IMR-90 (cell line): Measurements from ENCODE around the gene HDAC10. TPM values are rescaled to one million over a fixed set of nuclear protein-coding genes. Genes with fewer than 3 reads are reported as not detected.

Source experiments
- ATAC-seq: fragments of 200-7000 bp; cut with Tn5 transposase; 2 replicates; pipeline ENCODE4 v1.9.1; 2020; ENCODE audit warnings: low read depth, mild to moderate bottlenecking, moderate library complexity
- BruUV-seq: library from RNA; stranded (reverse); fragments of 400-500 nt; replicated peaks from 2 replicates; lab custom pipeline; 2021; lab: Mats Ljungman, UMichigan
- CTCF ChIA-PET: fragments of 300-600 bp; formaldehyde crosslinking; extraction: SDS; loops from one replicate; lab custom pipeline; 2021; ENCODE audit warnings: antibody characterized with exemption; lab: Yijun Ruan, JAX
- POLR2A ChIA-PET: fragments of 300-600 bp; sonication (Branson Sonifier 250); formaldehyde crosslinking; loops from one replicate; lab custom pipeline; 2022; ENCODE audit warnings: antibody characterized with exemption; ENCODE audit not compliant: unreplicated experiment; lab: Charles Lee
- DNase-seq: peaks from one replicate; pipeline ENCODE4 v3.0.0; 2013
- H2AFZ ChIP-seq: replicated peaks from 2 replicates; pipeline ENCODE3; 2013; ENCODE audit warnings: low read length, mild to moderate bottlenecking; ENCODE audit not compliant: poor library complexity
- H2AK5ac ChIP-seq: 2 replicates; pipeline ENCODE4 v1.6.1; 2013; ENCODE audit warnings: low read depth, low read length, inconsistent platforms
- H2AK9ac ChIP-seq: replicated peaks from 2 replicates; pipeline ENCODE3; 2013; ENCODE audit warnings: mild to moderate bottlenecking, low read depth, low read length, moderate library complexity; ENCODE audit not compliant: poor library complexity
- H2BK120ac ChIP-seq: 2 replicates; pipeline ENCODE4 v1.6.1; 2013; ENCODE audit warnings: low read depth, low read length, inconsistent platforms
- H2BK15ac ChIP-seq: 3 replicates; pipeline ENCODE4 v1.6.1; 2013; ENCODE audit warnings: low read depth, low read length, inconsistent platforms
- H2BK20ac ChIP-seq: 2 replicates; pipeline ENCODE4 v1.6.1; 2013; ENCODE audit warnings: low read depth, mild to moderate bottlenecking, inconsistent platforms, low read length, moderate library complexity
- H2BK5ac ChIP-seq: 2 replicates; pipeline ENCODE4 v1.6.1; 2013; ENCODE audit warnings: mild to moderate bottlenecking, low read depth, low read length, inconsistent platforms; ENCODE audit not compliant: poor library complexity, severe bottlenecking
- H3K14ac ChIP-seq: replicated peaks from 2 replicates; pipeline ENCODE4 v1.6.1; 2013; ENCODE audit warnings: low read depth, low read length, inconsistent platforms
- H3K18ac ChIP-seq: 2 replicates; pipeline ENCODE4 v1.6.1; 2013; ENCODE audit warnings: low read depth, low read length, control low read depth
- H3K23ac ChIP-seq: 2 replicates; pipeline ENCODE4 v1.6.1; 2013; ENCODE audit warnings: low read depth, low read length, inconsistent platforms
- H3K27ac ChIP-seq: 2 replicates; pipeline ENCODE4 v1.5.1; 2013; ENCODE audit warnings: mild to moderate bottlenecking, control low read depth, low read length; ENCODE audit not compliant: insufficient read depth
- H3K27me3 ChIP-seq: 2 replicates; pipeline ENCODE4 v1.6.1; 2013; ENCODE audit warnings: low read length; ENCODE audit not compliant: control insufficient read depth, insufficient read depth
- H3K36me3 ChIP-seq: 2 replicates; pipeline ENCODE4 v1.6.1; 2013; ENCODE audit warnings: low read length, mixed read lengths; ENCODE audit not compliant: control insufficient read depth, insufficient read depth
- H3K4ac ChIP-seq: 2 replicates; pipeline ENCODE4 v1.6.1; 2013; ENCODE audit warnings: low read depth, low read length, inconsistent platforms
- H3K4me1 ChIP-seq: 2 replicates; pipeline ENCODE4 v1.6.1; 2013; ENCODE audit warnings: low read length, mixed read lengths; ENCODE audit not compliant: control insufficient read depth, insufficient read depth
- H3K4me2 ChIP-seq: 2 replicates; pipeline ENCODE4 v1.6.1; 2013; ENCODE audit warnings: low read depth, mild to moderate bottlenecking, control low read depth, low read length, moderate library complexity
- H3K4me3 ChIP-seq: 2 replicates; pipeline ENCODE4 v1.5.1; 2013; ENCODE audit warnings: low read depth, mild to moderate bottlenecking, control low read depth, low read length, moderate library complexity; ENCODE audit not compliant: insufficient read depth
- H3K56ac ChIP-seq: 2 replicates; pipeline ENCODE4 v1.6.1; 2013; ENCODE audit warnings: low read length, inconsistent platforms; ENCODE audit not compliant: insufficient read depth; ENCODE audit errors: extremely low read depth
- H3K79me1 ChIP-seq, 2 experiments: 2 replicates each; pipeline ENCODE4 v1.6.1; 2013; ENCODE audit warnings: low read length in 2 of 2, inconsistent platforms in 1 of 2, low read depth in 1 of 2
- H3K9ac ChIP-seq: 2 replicates; pipeline ENCODE4 v1.6.1; 2013; ENCODE audit warnings: low read depth, low read length, control low read depth
- H3K9me1 ChIP-seq: 2 replicates; pipeline ENCODE4 v1.6.1; 2013; ENCODE audit warnings: low read length, inconsistent platforms; ENCODE audit not compliant: insufficient read depth
- H3K9me3 ChIP-seq: 2 replicates; pipeline ENCODE4 v1.6.1; 2013; ENCODE audit warnings: low read length; ENCODE audit not compliant: control insufficient read depth, insufficient read depth
- H4K20me1 ChIP-seq: 2 replicates; pipeline ENCODE4 v1.6.1; 2013; ENCODE audit warnings: low read length, inconsistent platforms; ENCODE audit not compliant: insufficient read depth
- H4K5ac ChIP-seq: 2 replicates; pipeline ENCODE4 v1.6.1; 2013; ENCODE audit warnings: mild to moderate bottlenecking, low read depth, low read length, control low read depth
- H4K8ac ChIP-seq, 2 experiments: 2 replicates each; pipeline ENCODE4 v1.6.1; 2013; ENCODE audit warnings: low read depth in 2 of 2, low read length in 2 of 2, control low read depth in 1 of 2, inconsistent platforms in 1 of 2
- H4K91ac ChIP-seq: 2 replicates; pipeline ENCODE4 v1.6.1; 2013; ENCODE audit warnings: low read depth, low read length, inconsistent platforms; ENCODE audit not compliant: insufficient read depth
- BHLHE40 ChIP-seq: fragments of 150-350 bp; IDR thresholded peaks from 2 replicates; pipeline ENCODE4 v1.6.1; 2016; ENCODE audit warnings: mild to moderate bottlenecking, low read depth, low read length
- CEBPB ChIP-seq: IDR thresholded peaks from 2 replicates; pipeline ENCODE4 v1.6.1; 2012; ENCODE audit warnings: low read depth, low read length, improper control_type of control experiment
- FOS ChIP-seq: fragments of 150-350 bp; IDR thresholded peaks from 2 replicates; pipeline ENCODE4 v1.6.1; 2016; ENCODE audit warnings: low read depth, low read length
- MAZ ChIP-seq: IDR thresholded peaks from 2 replicates; pipeline ENCODE4 v1.6.1; 2012; ENCODE audit warnings: low read depth, mild to moderate bottlenecking, low read length, improper control_type of control experiment, moderate library complexity, borderline replicate concordance
- POLR2A ChIP-seq: IDR thresholded peaks from 2 replicates; pipeline ENCODE4 v1.6.1; 2012; ENCODE audit warnings: mild to moderate bottlenecking, low read depth, low read length
- RAD21 ChIP-seq: IDR thresholded peaks from 2 replicates; pipeline ENCODE4 v1.6.1; 2012; ENCODE audit warnings: low read length, improper control_type of control experiment
- RCOR1 ChIP-seq: IDR thresholded peaks from 2 replicates; pipeline ENCODE4 v1.6.1; 2012; ENCODE audit warnings: mild to moderate bottlenecking, low read length, improper control_type of control experiment; ENCODE audit not compliant: insufficient replicate concordance
- WGBS, 2 experiments: methylation state at CpG; one replicate each; pipeline versions ENCODE4 v1.1.5 to v1.1.7; 2013; ENCODE audit warnings: missing lambda C conversion rate in 2 of 2; ENCODE audit not compliant: insufficient read length in 1 of 2; ENCODE audit errors: extremely low coverage in 2 of 2; 5-methylcytosine and 5-hydroxymethylcytosine counted together
- dilution Hi-C: fragments of 300-500 bp; cut with HindIII; formaldehyde crosslinking; loops from one replicate; pipeline ENCODE4 v1.14.3; 2018; ENCODE audit warnings: low sequenced_read_pairs; ENCODE audit not compliant: unreplicated experiment
- in situ Hi-C: fragments of 300-500 bp; cut with MboI; formaldehyde crosslinking; loops from 3 replicates; pipeline ENCODE4 v1.14.3; 2019; ENCODE audit warnings: low sequenced_read_pairs, inconsistent platforms, mixed read lengths
- intact Hi-C: fragments of 100-400 bp; cut with micrococcal nuclease; formaldehyde crosslinking; loops from 2 replicates; pipeline ENCODE4 v1.10.0; 2022
- polyA plus RNA-seq, 3 experiments: library from polyadenylated mRNA; depleted of rRNA; stranded (reverse); fragments of >200 nt; gene quantifications; 2 replicates each; pipeline ENCODE4 v1.2.3, GENCODE V29; 2012; ENCODE audit warnings: low replicate concordance in 1 of 3
- total RNA-seq: library from RNA; depleted of rRNA; stranded (reverse); fragments of >200 nt; gene quantifications from 2 replicates; pipeline ENCODE4 v1.2.3, GENCODE V29; 2012

Gene HDAC10
- total and polyA plus RNA-seq, 2 of the 4 experiments (the other 2 are of a cell fraction): 3.9 to 35.7 TPM

DNA sequence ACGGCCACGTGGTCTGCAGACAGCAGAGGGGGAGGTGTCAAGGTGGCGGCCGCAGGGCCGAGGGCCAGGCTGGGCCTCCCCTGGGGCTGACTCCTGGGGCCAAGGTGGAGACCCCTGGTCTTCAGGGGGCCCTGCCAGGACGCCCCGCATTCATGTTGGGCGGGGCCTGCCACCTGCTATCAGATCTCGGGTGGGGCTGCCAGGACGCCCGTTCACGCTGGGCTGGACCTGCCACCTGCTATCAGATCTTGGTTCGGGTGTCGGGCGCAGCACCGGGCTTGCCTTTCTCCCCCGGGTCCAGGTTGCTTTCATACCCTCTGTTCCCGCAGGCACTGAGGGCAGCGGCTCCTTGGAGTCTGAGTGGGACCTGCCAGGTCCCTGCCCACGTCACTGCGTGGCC, 35.2 kb upstream of the HDAC10 start:
- no peak overlapping the region for H3K4me3 ChIP-seq
- H3K27me3 ChIP-seq: no peaks in the 10 kb centered on the region
- no peak overlapping the region for H2BK5ac ChIP-seq
- H3K79me1 ChIP-seq: peaks cover 13 to 54% of the 10 kb centered on the region in 2 experiments; a peak in 3 of 4 replicates
- ATAC-seq: no peak
- no peak overlapping the region for H2BK120ac ChIP-seq
- H3K4me1 ChIP-seq: peaks cover 8% of the 10 kb centered on the region
- DNase-seq: no peak
- no peak overlapping the region for H3K9ac ChIP-seq
- no peak overlapping the region for H4K5ac ChIP-seq
- no peak overlapping the region for H2AK5ac ChIP-seq
- no peaks in the 10 kb centered on the region for H3K9me1 ChIP-seq
- H4K8ac ChIP-seq: no peak overlapping the region
- H2AK9ac ChIP-seq: no peak overlapping the region
- H4K91ac ChIP-seq: no peak overlapping the region
- H3K9me3 ChIP-seq: no peaks in the 10 kb centered on the region
- ChIA-PET POLR2A (no interaction called here), CTCF (no interaction called here)
- H3K18ac ChIP-seq: no peak overlapping the region
- no peak overlapping the region for H2BK15ac ChIP-seq
- no peak overlapping the region for H3K4me2 ChIP-seq
- H3K4ac ChIP-seq: no peak overlapping the region
- 94% methylated on average over 19 of the region's 21 CpGs; no CpG with 5 or more reads in 1 of the 2 experiments for WGBS, 2 experiments
- H4K20me1 ChIP-seq: peaks cover 71% of the 10 kb centered on the region
- in situ Hi-C loops: no loop called here
- no peak overlapping the region for H3K56ac ChIP-seq
- no TSS peak for BruUV-seq
- H2BK20ac ChIP-seq: no peak overlapping the region
- no peak overlapping the region for H2AFZ ChIP-seq
- no peak overlapping the region for H3K27ac ChIP-seq
- dilution Hi-C loops: no loop called here
- intact Hi-C loops: no loop called here
- no peak for TF ChIP-seq RAD21
- no peak for TF ChIP-seq MAZ
- TF ChIP-seq CEBPB: no peak
- TF ChIP-seq RCOR1: no peak
- TF ChIP-seq POLR2A: no peak
- no peak for TF ChIP-seq FOS
- TF ChIP-seq BHLHE40: no peak
- H3K14ac ChIP-seq: no peak overlapping the region
- peaks cover 86% of the 10 kb centered on the region for H3K36me3 ChIP-seq
- H3K23ac ChIP-seq: no peak overlapping the region
